HCT116 (cell line): ENCODE measurements around the gene MMD. TPM values are rescaled to one million over a fixed set of nuclear protein-coding genes. Genes with fewer than 3 reads are reported as not detected.

Experiments used
- ATAC-seq: fragments of 200-7000 bp; cut with Tn5 transposase; 2 replicates; pipeline ENCODE4 v1.9.1; 2020; ENCODE audit warnings: mild to moderate bottlenecking, moderate library complexity
- BruUV-seq: library from RNA; stranded (reverse); fragments of 400-500 nt; replicated peaks from 2 replicates; lab custom pipeline; 2021; lab: Mats Ljungman, UMichigan
- CTCF ChIA-PET: fragments of 300-600 bp; sonication (Branson Sonifier 250); formaldehyde crosslinking; loops from one replicate; lab custom pipeline; 2021; ENCODE audit warnings: antibody characterized with exemption; lab: Charles Lee
- POLR2A ChIA-PET: fragments of 300-600, 350-600 bp; sonication (Branson Sonifier 250); formaldehyde crosslinking; loops from one replicate; lab custom pipeline; 2021; ENCODE audit warnings: antibody characterized with exemption; lab: Charles Lee
- RAD21 ChIA-PET, 2 experiments: fragments of 300-600 bp; sonication (Branson Sonifier 250); formaldehyde crosslinking; loops; one replicate each; lab custom pipeline; 2023; ENCODE audit warnings: low total read pairs in 2 of 2; ENCODE audit not compliant: uncharacterized antibody in 2 of 2, unreplicated experiment in 2 of 2, low non-redundant PET in 1 of 2; lab: Charles Lee
- DNase-seq: peaks from one replicate; pipeline ENCODE4 v3.0.0-alpha.2; 2010; ENCODE audit warnings: low read depth, low spot score
- H2AFZ ChIP-seq: fragments of 200-600 bp; shearing (Covaris generic), sonication (generic); 2 replicates; pipeline ENCODE4 v1.6.1; 2017; ENCODE audit warnings: low read depth, mixed run types, mixed read lengths, antibody characterized with exemption, low read length; ENCODE audit not compliant: poor library complexity, severe bottlenecking
- H3K27ac ChIP-seq: 2 replicates; pipeline ENCODE4 v1.5.1; 2012; ENCODE audit warnings: low read depth, low read length
- H3K27me3 ChIP-seq: fragments of 200-600 bp; sonication (generic); 2 replicates; pipeline ENCODE4 v1.6.1; 2016; ENCODE audit warnings: mixed run types, low read length, mixed read lengths; ENCODE audit not compliant: insufficient read depth
- H3K36me3 ChIP-seq, 2 experiments: fragments of 200-500 bp in 1 of 2; fragments of 200-600 bp in 1 of 2; sonication (Bioruptor generic) in 1 of 2; sonication (generic) in 1 of 2; 2 replicates each; pipeline versions ENCODE4 v1.5.1 to v1.6.1; 2014 to 2016; ENCODE audit warnings: low read length in 2 of 2, inconsistent platforms in 1 of 2, mixed read lengths in 1 of 2, mixed run types in 1 of 2; ENCODE audit not compliant: insufficient read depth in 2 of 2, control insufficient read depth in 1 of 2
- H3K4me1 ChIP-seq, 2 experiments: fragments of 200-600 bp in 1 of 2; sonication (generic) in 1 of 2; 2 replicates each; pipeline versions ENCODE4 v1.5.1 to v1.6.1; 2012 to 2017; ENCODE audit warnings: low read length in 2 of 2, inconsistent platforms in 1 of 2, mild to moderate bottlenecking in 1 of 2, mixed read lengths in 1 of 2, mixed run types in 1 of 2, moderate library complexity in 1 of 2; ENCODE audit not compliant: insufficient read depth in 2 of 2, control insufficient read depth in 1 of 2
- H3K4me2 ChIP-seq: fragments of 200-600 bp; sonication (generic); 2 replicates; pipeline ENCODE4 v1.6.1; 2017; ENCODE audit warnings: mixed run types, low read length, mixed read lengths
- H3K4me3 ChIP-seq, 2 experiments: fragments of 200-600 bp in 1 of 2; sonication (generic) in 1 of 2; replicated peaks in 1 of 2; 2 replicates each; pipeline ENCODE4 v1.5.1; 2011 to 2016; ENCODE audit warnings: low read length in 2 of 2, control low read depth in 1 of 2, low read depth in 1 of 2, mild to moderate bottlenecking in 1 of 2, mixed read lengths in 1 of 2, mixed run types in 1 of 2
- H3K79me2 ChIP-seq: fragments of 200-600 bp; sonication (generic); 2 replicates; pipeline ENCODE4 v1.6.1; 2017; ENCODE audit warnings: mild to moderate bottlenecking, mixed run types, low read length, moderate library complexity, mixed read lengths; ENCODE audit not compliant: insufficient read depth
- H3K9ac ChIP-seq: fragments of 200-600 bp; sonication (generic); 2 replicates; pipeline ENCODE4 v1.6.1; 2016; ENCODE audit warnings: low read length, mixed read lengths
- H3K9me2 ChIP-seq: fragments of 200-600 bp; sonication (generic), shearing (Covaris generic); 2 replicates; pipeline ENCODE4 v1.6.1; 2017; ENCODE audit warnings: mixed run types, mild to moderate bottlenecking, moderate library complexity; ENCODE audit not compliant: insufficient read depth
- H3K9me3 ChIP-seq, 2 experiments: fragments of 200-500 bp in 1 of 2; fragments of 200-600 bp in 1 of 2; sonication (Bioruptor generic) in 1 of 2; sonication (generic) in 1 of 2; 2 replicates each; pipeline ENCODE4 v1.6.1; 2014 to 2017; ENCODE audit warnings: low read length in 2 of 2, mixed read lengths in 2 of 2, inconsistent platforms in 1 of 2, low read depth in 1 of 2, mild to moderate bottlenecking in 1 of 2, mixed run types in 1 of 2, moderate library complexity in 1 of 2; ENCODE audit not compliant: control insufficient read depth in 1 of 2, insufficient read depth in 1 of 2
- H4K20me1 ChIP-seq: fragments of 200-600 bp; sonication (generic), shearing (Covaris generic); 2 replicates; pipeline ENCODE4 v1.6.1; 2017; ENCODE audit warnings: mixed run types, mild to moderate bottlenecking, moderate library complexity; ENCODE audit not compliant: insufficient read depth
- ATF3 ChIP-seq: IDR thresholded peaks from 2 replicates; pipeline ENCODE4 v1.6.1; 2012
- CEBPB ChIP-seq: IDR thresholded peaks from 2 replicates; pipeline ENCODE4 v1.6.1; 2012; ENCODE audit warnings: low read depth
- CTCF ChIP-seq, 3 experiments: fragments of 200-600 bp in 1 of 3; sonication (generic) in 1 of 3; IDR thresholded peaks in 2 of 3; conservative IDR thresholded peaks in 1 of 3; 2 replicates each; pipeline ENCODE4 v1.5.1; 2012 to 2017; ENCODE audit warnings: low read depth in 2 of 3, low read length in 2 of 3, antibody characterized with exemption in 1 of 3, borderline replicate concordance in 1 of 3, control low read depth in 1 of 3, mild to moderate bottlenecking in 1 of 3, mixed read lengths in 1 of 3, mixed run types in 1 of 3, moderate library complexity in 1 of 3; ENCODE audit not compliant: insufficient read depth in 1 of 3
- ELF1 ChIP-seq: IDR thresholded peaks from 2 replicates; pipeline ENCODE4 v1.6.1; 2012; ENCODE audit warnings: low read depth, borderline replicate concordance
- EZH2 ChIP-seq: fragments of 200-600 bp; sonication (generic); IDR thresholded peaks from 2 replicates; pipeline ENCODE4 v1.6.1; 2017; ENCODE audit warnings: antibody characterized with exemption, mixed run types
- JUND ChIP-seq: IDR thresholded peaks from 2 replicates; pipeline ENCODE4 v1.6.1; 2012
- POLR2AphosphoS5 ChIP-seq: IDR thresholded peaks from 2 replicates; pipeline ENCODE4 v1.6.1; 2011; ENCODE audit warnings: mild to moderate bottlenecking, low read depth, low read length, moderate library complexity
- RAD21 ChIP-seq: IDR thresholded peaks from 2 replicates; pipeline ENCODE4 v1.6.1; 2012; ENCODE audit warnings: low read depth, mild to moderate bottlenecking
- SIN3A ChIP-seq: IDR thresholded peaks from 2 replicates; pipeline ENCODE4 v1.6.1; 2012; ENCODE audit warnings: low read depth
- YY1 ChIP-seq: IDR thresholded peaks from 2 replicates; pipeline ENCODE4 v1.6.1; 2011; ENCODE audit warnings: low read length, low read depth, moderate library complexity, mild to moderate bottlenecking; ENCODE audit not compliant: insufficient replicate concordance; ENCODE audit errors: extremely low read depth
- ZFX ChIP-seq: fragments of 450-650 bp; IDR thresholded peaks from 2 replicates; pipeline ENCODE4 v1.6.1; 2017
- ZNF274 ChIP-seq: fragments of 200-500 bp; sonication (Bioruptor generic); IDR thresholded peaks from 2 replicates; pipeline ENCODE4 v1.6.1; 2014; ENCODE audit warnings: mild to moderate bottlenecking, low read depth, low read length, inconsistent platforms
- intact Hi-C: fragments of 100-400 bp; cut with micrococcal nuclease; formaldehyde crosslinking; loops from 2 replicates; pipeline ENCODE4 v1.10.0; 2022
- total RNA-seq: library from RNA; stranded (reverse); gene quantifications from one replicate; pipeline ENCODE4 v1.2.1, GENCODE V29; 2021; ENCODE audit not compliant: unreplicated experiment
- TF ChIP-seq, protein P1 (sequence below): IDR thresholded peaks from 2 replicates; pipeline ENCODE4 v1.6.1; 2011; ENCODE audit warnings: mild to moderate bottlenecking, low read length, moderate library complexity; ENCODE audit not compliant: insufficient replicate concordance; ENCODE audit errors: extremely low read depth
- TF ChIP-seq, protein P2 (sequence below): IDR thresholded peaks from 2 replicates; pipeline ENCODE4 v1.6.1; 2012

The MMD gene
- total RNA-seq, 1 experiment from 2014 or later = 21.3 TPM

GRCh38 chr17:55395803-55396505 lies 25.7 kb downstream of the MMD start:
- CTCF ChIA-PET = no interaction called here
- Histone ChIP-seq H3K27ac (no peak overlapping the region), H3K4me3 (no peak overlapping the region), H3K9ac (no peak overlapping the region), H3K27me3 (no peaks in the 10 kb centered on the region), H3K9me3 (no peaks in the 10 kb centered on the region), H3K4me2 (no peak overlapping the region), H3K79me2 (no peaks in the 10 kb centered on the region), H3K9me2 (no peaks in the 10 kb centered on the region), H3K36me3 (peaks cover 0 to 4% of the 10 kb centered on the region in 2 experiments; a peak in 1 of 4 replicates), H2AFZ (no peak overlapping the region), H4K20me1 (no peaks in the 10 kb centered on the region), H3K4me1 (no peaks in the 10 kb centered on the region)
- RAD21 ChIA-PET = no interaction called here
- intact Hi-C loops = no loop called here
- POLR2A ChIA-PET = no interaction called here
- TF ChIP-seq, protein P1, sequence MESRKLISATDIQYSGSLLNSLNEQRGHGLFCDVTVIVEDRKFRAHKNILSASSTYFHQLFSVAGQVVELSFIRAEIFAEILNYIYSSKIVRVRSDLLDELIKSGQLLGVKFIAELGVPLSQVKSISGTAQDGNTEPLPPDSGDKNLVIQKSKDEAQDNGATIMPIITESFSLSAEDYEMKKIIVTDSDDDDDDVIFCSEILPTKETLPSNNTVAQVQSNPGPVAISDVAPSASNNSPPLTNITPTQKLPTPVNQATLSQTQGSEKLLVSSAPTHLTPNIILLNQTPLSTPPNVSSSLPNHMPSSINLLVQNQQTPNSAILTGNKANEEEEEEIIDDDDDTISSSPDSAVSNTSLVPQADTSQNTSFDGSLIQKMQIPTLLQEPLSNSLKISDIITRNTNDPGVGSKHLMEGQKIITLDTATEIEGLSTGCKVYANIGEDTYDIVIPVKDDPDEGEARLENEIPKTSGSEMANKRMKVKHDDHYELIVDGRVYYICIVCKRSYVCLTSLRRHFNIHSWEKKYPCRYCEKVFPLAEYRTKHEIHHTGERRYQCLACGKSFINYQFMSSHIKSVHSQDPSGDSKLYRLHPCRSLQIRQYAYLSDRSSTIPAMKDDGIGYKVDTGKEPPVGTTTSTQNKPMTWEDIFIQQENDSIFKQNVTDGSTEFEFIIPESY = no peak
- TF ChIP-seq ATF3 = no peak
- TF ChIP-seq ELF1 = no peak
- ATAC-seq (no peak), DNase-seq (no peak)
- BruUV-seq = no TSS peak

DNA sequence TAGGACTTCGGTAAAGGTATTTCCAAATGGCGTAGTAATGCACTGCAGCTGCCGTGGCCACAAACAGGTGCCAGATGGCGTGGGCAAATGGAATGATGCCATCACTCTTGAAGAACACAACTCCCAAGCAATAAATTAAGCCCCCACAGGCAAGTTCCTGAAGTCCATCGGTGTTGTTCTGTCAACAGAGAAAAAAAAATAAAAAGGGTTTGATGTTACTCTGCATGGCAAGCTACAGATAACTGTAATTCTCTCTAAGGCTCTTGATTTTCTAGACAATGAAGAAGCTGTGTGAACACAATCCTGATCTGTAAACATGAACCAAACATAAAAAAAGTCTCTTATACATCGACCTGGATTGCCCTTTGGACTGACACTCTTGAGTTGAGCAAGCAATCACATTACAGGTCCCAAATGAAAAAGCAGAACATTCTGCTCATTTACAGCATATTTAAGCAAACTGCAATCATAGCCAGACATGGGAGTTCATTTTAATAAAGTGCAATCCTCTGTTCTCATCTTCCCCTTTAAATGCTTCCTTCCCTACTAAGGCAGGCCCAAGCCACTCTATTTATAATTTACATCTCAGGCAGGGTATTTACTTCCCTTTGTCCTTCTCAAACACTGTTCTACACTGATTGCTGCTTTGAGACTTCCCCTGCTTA lies 27.1 kb downstream of the MMD start:
- Histone ChIP-seq H3K9me3 (no peaks in the 10 kb centered on the region), H3K9me2 (no peaks in the 10 kb centered on the region), H3K27ac (no peak overlapping the region), H3K4me1 (no peaks in the 10 kb centered on the region), H3K9ac (no peak overlapping the region), H3K36me3 (0 out of 4 replicates have a peak, but pooled peaks cover 0 to 2% of the 10 kb centered on the region in 2 experiments), H3K4me3 (no peak overlapping the region), H3K79me2 (no peaks in the 10 kb centered on the region), H4K20me1 (no peaks in the 10 kb centered on the region), H3K4me2 (no peak overlapping the region), H3K27me3 (no peaks in the 10 kb centered on the region), H2AFZ (no peak overlapping the region)
- ChIA-PET POLR2A (no interaction called here), CTCF (no interaction called here), RAD21 (no interaction called here)
- no TSS peak for BruUV-seq
- ATAC-seq (no peak), DNase-seq (no peak)
- intact Hi-C loops = no loop called here
- TF ChIP-seq YY1 (no peak), RAD21 (no peak), SIN3A (no peak), ELF1 (no peak), CEBPB (no peak), ATF3 (no peak), CTCF (IDR thresholded peaks at IDR 0.05 in 2 of 3, conservative IDR thresholded peaks at IDR 0.05 in 1 of 3; ENCODE audit: borderline replicate concordance in 1 of 3, insufficient read depth in 1 of 3, low read depth in 2 of 3, low read length in 2 of 3) (no peak), ZNF274 (no peak), ZFX (no peak), EZH2 (no peak), JUND (no peak), POLR2AphosphoS5 (no peak)
- TF ChIP-seq, protein P2, sequence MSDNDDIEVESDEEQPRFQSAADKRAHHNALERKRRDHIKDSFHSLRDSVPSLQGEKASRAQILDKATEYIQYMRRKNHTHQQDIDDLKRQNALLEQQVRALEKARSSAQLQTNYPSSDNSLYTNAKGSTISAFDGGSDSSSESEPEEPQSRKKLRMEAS = no peak
